MCF 10A (cell line): ENCODE measurements around the gene CHM. TPM values are rescaled to one million over a fixed set of nuclear protein-coding genes. Genes with fewer than 3 reads are reported as not detected.
"Not testable (repeated sequence)": the region's sequence is repeated elsewhere in the genome, so short reads cannot be mapped to it uniquely, and the experiment has no call there.

ENCODE experiments used
- BruUV-seq: library from RNA; stranded (reverse); fragments of 400-500 nt; replicated peaks from 2 replicates; lab custom pipeline; 2021; lab: Mats Ljungman, UMichigan
- CTCF ChIA-PET: fragments of 300-600 bp; sonication (Branson Sonifier 250); formaldehyde crosslinking; extraction: SDS; loops from one replicate; lab custom pipeline; 2021; ENCODE audit warnings: antibody characterized with exemption, inconsistent platforms; lab: Yijun Ruan, JAX
- POLR2A ChIA-PET: fragments of 300-600, 350-650 bp; sonication (Branson Sonifier 250); formaldehyde crosslinking; extraction: SDS; loops from one replicate; lab custom pipeline; 2020; ENCODE audit warnings: antibody characterized with exemption, inconsistent platforms; lab: Yijun Ruan, JAX
- DNase-seq: peaks from one replicate; pipeline ENCODE4 v3.0.0-alpha.2; 2018; ENCODE audit not compliant: unreplicated experiment
- H3K27ac Mint-ChIP-seq: one replicate; pipeline ENCODE4 v1.8.0; 2022; ENCODE audit warnings: mild to moderate bottlenecking, low read depth, mixed read lengths; ENCODE audit not compliant: unreplicated experiment
- H3K27me3 Mint-ChIP-seq: one replicate; pipeline ENCODE4 v1.8.0; 2022; ENCODE audit warnings: mixed read lengths; ENCODE audit not compliant: insufficient read depth, unreplicated experiment
- H3K36me3 Mint-ChIP-seq: one replicate; pipeline ENCODE4 v1.8.0; 2022; ENCODE audit warnings: mild to moderate bottlenecking, moderate library complexity, mixed read lengths; ENCODE audit not compliant: insufficient read depth, unreplicated experiment
- H3K4me1 Mint-ChIP-seq: one replicate; pipeline ENCODE4 v1.8.0; 2022; ENCODE audit warnings: mixed read lengths; ENCODE audit not compliant: insufficient read depth, unreplicated experiment
- H3K4me3 Mint-ChIP-seq: one replicate; pipeline ENCODE4 v1.8.0; 2022; ENCODE audit warnings: mild to moderate bottlenecking, moderate library complexity, mixed read lengths; ENCODE audit not compliant: unreplicated experiment
- H3K9me3 Mint-ChIP-seq: one replicate; pipeline ENCODE4 v1.8.0; 2022; ENCODE audit warnings: mixed read lengths; ENCODE audit not compliant: unreplicated experiment
- CTCF ChIP-seq: fragments of 200-600 bp; IDR thresholded peaks from one replicate; pipeline ENCODE4 v1.8.0; 2022; ENCODE audit warnings: antibody characterized with exemption, mild to moderate bottlenecking; ENCODE audit not compliant: unreplicated experiment
- intact Hi-C: fragments of 100-400 bp; cut with micrococcal nuclease; formaldehyde crosslinking; loops from 2 replicates; pipeline ENCODE4 v1.14.1; 2022
- total RNA-seq: library from RNA; stranded (reverse); gene quantifications from 2 replicates; pipeline ENCODE4 v1.2.3, GENCODE V29; 2022

CHM gene
- total RNA-seq, 1 experiment from 2014 or later = 38.1 TPM

- POLR2A ChIA-PET = no interaction called here
- H3K4me1 Mint-ChIP-seq = peaks cover 13% of the 10 kb centered on the region
- no peak overlapping the region for H3K4me3 Mint-ChIP-seq
- CTCF ChIA-PET = no interaction called here
- intact Hi-C loops = no loop called here
- H3K27me3 Mint-ChIP-seq = no peaks in the 10 kb centered on the region
- DNase-seq = peak; percentile 7
- peaks cover 24% of the 10 kb centered on the region for H3K36me3 Mint-ChIP-seq
- BruUV-seq = no TSS peak
- H3K27ac Mint-ChIP-seq = no peak overlapping the region
- no peaks in the 10 kb centered on the region for H3K9me3 Mint-ChIP-seq
- TF ChIP-seq CTCF = no peak
Observed at GRCh38 chrX:85964744-85965143, 82.6 kb downstream of the CHM start.

- Mint-ChIP-seq H3K4me3 (no peak overlapping the region), H3K9me3 (no peaks in the 10 kb centered on the region), H3K36me3 (peaks cover 24% of the 10 kb centered on the region), H3K27me3 (no peaks in the 10 kb centered on the region), H3K4me1 (peaks cover 10% of the 10 kb centered on the region), H3K27ac (no peak overlapping the region)
- ChIA-PET CTCF (no interaction called here), POLR2A (no interaction called here)
- intact Hi-C loops = no loop called here
- no TSS peak for BruUV-seq
- peak; percentile 62 for DNase-seq
- TF ChIP-seq CTCF = no peak
Observed at GRCh38 chrX:85963736-85964135, 83.6 kb downstream of the CHM start.

GRCh38 chrX:85955510-85955909 is 91.8 kb downstream of the CHM start:
- Mint-ChIP-seq H3K36me3 (peaks cover 43% of the 10 kb centered on the region), H3K9me3 (peaks cover 13% of the 10 kb centered on the region), H3K4me1 (no peaks in the 10 kb centered on the region), H3K4me3 (no peak overlapping the region), H3K27ac (no peak overlapping the region), H3K27me3 (no peaks in the 10 kb centered on the region)
- no TSS peak for BruUV-seq
- no peak for DNase-seq
- POLR2A ChIA-PET = no interaction called here
- intact Hi-C loops = no loop called here
- TF ChIP-seq CTCF = no peak
- CTCF ChIA-PET = interaction anchor here (0.5 kb wide), 1 partner anchor 178 kb away, joined by 3 read pairs; no protein-coding TSS in a partner anchor

GRCh38 chrX:85944751-85945150 is 102.6 kb downstream of the CHM start:
- Mint-ChIP-seq H3K9me3 (peaks cover 23% of the 10 kb centered on the region), H3K36me3 (peaks cover 26% of the 10 kb centered on the region)
- H3K27ac Mint-ChIP-seq, H3K4me1 Mint-ChIP-seq, DNase-seq, intact Hi-C loops, H3K4me3 Mint-ChIP-seq, POLR2A ChIA-PET, H3K27me3 Mint-ChIP-seq, BruUV-seq: not testable (repeated sequence)
- CTCF ChIA-PET = interaction anchor here (0.6 kb wide), 1 partner anchor 836 kb away, joined by 3 read pairs; no protein-coding TSS in a partner anchor

GRCh38 chrX:85941275-85941674 is 106.1 kb downstream of the CHM start:
- Mint-ChIP-seq H3K4me3 (no peak overlapping the region), H3K27ac (no peak overlapping the region), H3K9me3 (peaks cover 16% of the 10 kb centered on the region), H3K4me1 (no peaks in the 10 kb centered on the region), H3K36me3 (peaks cover 11% of the 10 kb centered on the region), H3K27me3 (no peaks in the 10 kb centered on the region)
- no peak for TF ChIP-seq CTCF
- DNase-seq = no peak
- ChIA-PET POLR2A (no interaction called here), CTCF (interaction anchor here (1.2 kb wide), 1 partner anchor 12 kb away, joined by 6 read pairs; no protein-coding TSS in a partner anchor)
- intact Hi-C loops = no loop called here
- BruUV-seq = no TSS peak

GRCh38 chrX:85939942-85940341 is 107.4 kb downstream of the CHM start:
- DNase-seq, BruUV-seq, H3K9me3 Mint-ChIP-seq, H3K36me3 Mint-ChIP-seq, H3K27me3 Mint-ChIP-seq, H3K4me1 Mint-ChIP-seq, H3K4me3 Mint-ChIP-seq, intact Hi-C loops, POLR2A ChIA-PET, H3K27ac Mint-ChIP-seq, CTCF ChIA-PET: not testable (repeated sequence)
